Suprapubic skin (tissue), 4 donors: ENCODE data around the gene DHX15. TPM values are rescaled to one million over a fixed set of nuclear protein-coding genes. Genes with fewer than 3 reads are reported as not detected.

ENCODE experiments used
- DNase-seq, 2 donors: peaks; one replicate each; pipeline ENCODE4 v3.0.0-alpha.2; 2019; ENCODE audit warnings: low spot score in 2 of 2
- H3K27ac ChIP-seq: fragments of 200-600 bp; sonication (generic); one replicate; pipeline ENCODE4 v1.5.1; 2019
- H3K27me3 ChIP-seq: fragments of 200-600 bp; sonication (generic); one replicate; pipeline ENCODE4 v1.5.1; 2019
- H3K36me3 ChIP-seq: fragments of 200-600 bp; sonication (generic); one replicate; pipeline ENCODE4 v1.5.1; 2019
- H3K4me1 ChIP-seq: fragments of 200-600 bp; sonication (generic); one replicate; pipeline ENCODE4 v1.5.1; 2019
- H3K4me3 ChIP-seq: fragments of 200-600 bp; sonication (generic); one replicate; pipeline ENCODE4 v1.5.1; 2019; ENCODE audit warnings: mild to moderate bottlenecking
- H3K9me3 ChIP-seq: fragments of 200-600 bp; sonication (generic); one replicate; pipeline ENCODE4 v1.5.1; 2019
- CTCF ChIP-seq, 2 donors: fragments of 200-600 bp in 1 of 2; fragments of 450-650 bp in 1 of 2; sonication (generic) in 1 of 2; IDR thresholded peaks; one replicate each; pipeline ENCODE4 v1.5.1; 2016 to 2019; ENCODE audit warnings: antibody characterized with exemption in 2 of 2, mild to moderate bottlenecking in 1 of 2, moderate library complexity in 1 of 2
- EP300 ChIP-seq: sonication (generic); formaldehyde crosslinking; IDR thresholded peaks from one replicate; pipeline ENCODE4 v1.6.1; 2017; ENCODE audit warnings: antibody characterized with exemption
- POLR2A ChIP-seq, 2 donors: fragments of 450-650 bp; IDR thresholded peaks; one replicate each; pipeline ENCODE4 v1.6.1; 2017; ENCODE audit warnings: antibody characterized with exemption in 2 of 2, mild to moderate bottlenecking in 2 of 2, moderate library complexity in 2 of 2
- POLR2AphosphoS5 ChIP-seq, 3 donors: sonication (generic); formaldehyde crosslinking; IDR thresholded peaks; one replicate each; pipeline ENCODE4 v1.6.1; 2017; ENCODE audit warnings: antibody characterized with exemption in 3 of 3
- WGBS: methylation state at CpG from one replicate; pipeline ENCODE4 v1.1.5; 2018; 5-methylcytosine and 5-hydroxymethylcytosine counted together
- total RNA-seq, 4 donors: library from RNA; depleted of rRNA; stranded (reverse); fragments of >200 nt; gene quantifications; one replicate each; pipeline ENCODE4 v1.1.0, GENCODE V29; 2016

DHX15 gene
- total RNA-seq, 4 donors from 2014 or later = 134 to 325 (median 137) TPM

GRCh38 chr4:24574236-24574635 lies 10.1 kb downstream of the DHX15 start:
- H3K36me3 ChIP-seq = peaks cover 50% of the 10 kb centered on the region
- H3K4me1 ChIP-seq = peaks cover 44% of the 10 kb centered on the region
- H3K9me3 ChIP-seq = no peaks in the 10 kb centered on the region
- TF ChIP-seq POLR2A (IDR thresholded peaks at IDR 0.05) = no peak
- TF ChIP-seq CTCF (IDR thresholded peaks at IDR 0.05) = no peak
- no peak for TF ChIP-seq POLR2AphosphoS5 (IDR thresholded peaks at IDR 0.05)
- TF ChIP-seq EP300 = no peak
- no peak overlapping the region for H3K27ac ChIP-seq
- no peak for DNase-seq
- no peaks in the 10 kb centered on the region for H3K27me3 ChIP-seq
- H3K4me3 ChIP-seq = no peak overlapping the region

GRCh38 chr4:24573582-24573981 lies 10.8 kb downstream of the DHX15 start:
- no peak for DNase-seq
- TF ChIP-seq CTCF (IDR thresholded peaks at IDR 0.05) = no peak
- no peak for TF ChIP-seq EP300
- TF ChIP-seq POLR2AphosphoS5 (IDR thresholded peaks at IDR 0.05) = no peak
- no peak overlapping the region for H3K27ac ChIP-seq
- H3K4me3 ChIP-seq = no peak overlapping the region
- WGBS = 44% methylated on average over 2 of the region's 2 CpGs
- no peaks in the 10 kb centered on the region for H3K27me3 ChIP-seq
- no peaks in the 10 kb centered on the region for H3K9me3 ChIP-seq
- H3K36me3 ChIP-seq = peaks cover 50% of the 10 kb centered on the region
- peaks cover 40% of the 10 kb centered on the region for H3K4me1 ChIP-seq

GRCh38 chr4:24570574-24571236 lies 13.6 kb downstream of the DHX15 start:
- DNase-seq = no peak
- TF ChIP-seq EP300 = no peak
- no peak for TF ChIP-seq POLR2AphosphoS5 (IDR thresholded peaks at IDR 0.05)
- TF ChIP-seq POLR2A (IDR thresholded peaks at IDR 0.05) = no peak
- no peak for TF ChIP-seq CTCF (IDR thresholded peaks at IDR 0.05)
- 70% methylated on average over 5 of the region's 5 CpGs for WGBS
- H3K9me3 ChIP-seq = no peaks in the 10 kb centered on the region
- no peak overlapping the region for H3K4me3 ChIP-seq
- no peaks in the 10 kb centered on the region for H3K27me3 ChIP-seq
- H3K36me3 ChIP-seq = peaks cover 54% of the 10 kb centered on the region
- H3K4me1 ChIP-seq = peaks cover 34% of the 10 kb centered on the region
- no peak overlapping the region for H3K27ac ChIP-seq

- H3K36me3 ChIP-seq = peaks cover 48% of the 10 kb centered on the region
- H3K27ac ChIP-seq = no peak overlapping the region
- TF ChIP-seq CTCF (IDR thresholded peaks at IDR 0.05) (no peak), EP300 (no peak), POLR2A (IDR thresholded peaks at IDR 0.05) (no peak), POLR2AphosphoS5 (IDR thresholded peaks at IDR 0.05) (no peak)
- H3K27me3 ChIP-seq = no peaks in the 10 kb centered on the region
- peaks cover 38% of the 10 kb centered on the region for H3K4me1 ChIP-seq
- H3K4me3 ChIP-seq = no peak overlapping the region
- WGBS = 63% methylated on average over 1 of the region's 1 CpG
- no peak for DNase-seq
- H3K9me3 ChIP-seq = no peaks in the 10 kb centered on the region
These were observed 14.2 kb downstream of the DHX15 start for GRCh38 chr4:24570172-24570571.

GRCh38 chr4:24569662-24570061 lies 14.7 kb downstream of the DHX15 start:
- TF ChIP-seq EP300 = no peak
- TF ChIP-seq POLR2A (IDR thresholded peaks at IDR 0.05) = no peak
- no peak for TF ChIP-seq POLR2AphosphoS5 (IDR thresholded peaks at IDR 0.05)
- no peak for TF ChIP-seq CTCF (IDR thresholded peaks at IDR 0.05)
- Histone ChIP-seq H3K27ac (no peak overlapping the region), H3K4me1 (peaks cover 44% of the 10 kb centered on the region), H3K4me3 (no peak overlapping the region), H3K36me3 (peaks cover 43% of the 10 kb centered on the region), H3K9me3 (no peaks in the 10 kb centered on the region), H3K27me3 (no peaks in the 10 kb centered on the region)
- 90% methylated on average over 2 of the region's 2 CpGs for WGBS
- no peak for DNase-seq
